SHP77 treated with DMSO at 0.1 percent for 48 hours (cell line): Measurements from ENCODE around the gene CDH2.

ENCODE experiments used
- DNase-seq: peaks from one replicate; lab custom pipeline; 2025; lab: John Stamatoyannopoulos, UW

The CDH2 gene

GRCh38 chr18:27995770-27996502, 181.0 kb downstream of the CDH2 start:
- no peak for DNase-seq

GRCh38 chr18:27994571-27994970, 182.4 kb downstream of the CDH2 start:
- DNase-seq, result no peak

- no peak for DNase-seq
Measured at GRCh38 chr18:27991391-27991790, 185.5 kb downstream of the CDH2 start.

GRCh38 chr18:27985832-27986231, 191.1 kb downstream of the CDH2 start:
- no peak for DNase-seq

GRCh38 chr18:27983780-27984179, 193.2 kb downstream of the CDH2 start:
- no peak for DNase-seq

GRCh38 chr18:27976806-27977408, 200.0 kb downstream of the CDH2 start:
- DNase-seq, result no peak

GRCh38 chr18:27970321-27970720, 206.6 kb downstream of the CDH2 start:
- DNase-seq, result no peak

- DNase-seq, result no peak
Measured at GRCh38 chr18:27969206-27969605, 207.7 kb downstream of the CDH2 start.

- no peak for DNase-seq
Measured at GRCh38 chr18:27967913-27968824, 208.8 kb downstream of the CDH2 start.

GRCh38 chr18:27966881-27967280, 210.0 kb downstream of the CDH2 start:
- no peak for DNase-seq

- no peak for DNase-seq
Measured at GRCh38 chr18:27964811-27965210, 212.1 kb downstream of the CDH2 start.

- DNase-seq, result no peak
Measured at GRCh38 chr18:27959101-27959500, 217.8 kb downstream of the CDH2 start.

GRCh38 chr18:27956001-27956640, 220.8 kb downstream of the CDH2 start:
- DNase-seq, result no peak

- DNase-seq, result no peak
Measured at GRCh38 chr18:27954226-27954625, 222.7 kb downstream of the CDH2 start.

GRCh38 chr18:27952741-27953140, 224.2 kb downstream of the CDH2 start:
- DNase-seq, result no peak

GRCh38 chr18:27950648-27951228, 226.2 kb downstream of the CDH2 start:
- DNase-seq, result no peak

GRCh38 chr18:27948986-27949385, 227.9 kb downstream of the CDH2 start:
- DNase-seq, result no peak

GRCh38 chr18:27942706-27943105, 234.2 kb downstream of the CDH2 start:
- DNase-seq, result no peak

- DNase-seq, result no peak
Measured at GRCh38 chr18:27931535-27931934, 245.4 kb downstream of the CDH2 start.

- DNase-seq, result no peak
Measured at GRCh38 chr18:27922780-27923179, 254.2 kb downstream of the CDH2 start.

GRCh38 chr18:27921904-27922751, 254.8 kb downstream of the CDH2 start:
- DNase-seq, result no peak
